Measurements from ENCODE around the gene TXNRD2. TPM values are rescaled to one million over a fixed set of nuclear protein-coding genes. Genes with fewer than 3 reads are reported as not detected.
A peak's percentile ranks its signal among the peaks of the same experiment; 100 is the strongest.

Gene TXNRD2
- total RNA-seq, 2 donors from 2014 or later, result 22.3 to 29.5 TPM

GRCh38 chr22:19897726-19898125 is 43.9 kb downstream of the TXNRD2 start:
- no peak for DNase-seq
- H3K36me3 ChIP-seq, result no peaks in the 10 kb centered on the region
- intact Hi-C loops (cut with DNase I), result no loop called here
- H3K9ac ChIP-seq (ENCODE audit: low read depth in 2 of 2, low read length in 2 of 2), result no peak overlapping the region
- no peaks in the 10 kb centered on the region for H3K27me3 ChIP-seq
- TF ChIP-seq CTCF (IDR thresholded peaks at IDR 0.05), result no peak
- no peaks in the 10 kb centered on the region for H3K4me1 ChIP-seq
- no peak overlapping the region for H3K4me3 ChIP-seq
- no peaks in the 10 kb centered on the region for H3K9me3 ChIP-seq
- H3K27ac ChIP-seq, result no peak overlapping the region

- Histone ChIP-seq H3K36me3 (no peaks in the 10 kb centered on the region), H3K27me3 (no peaks in the 10 kb centered on the region), H3K9ac (ENCODE audit: low read depth in 2 of 2, low read length in 2 of 2) (no peak overlapping the region), H3K4me1 (no peaks in the 10 kb centered on the region), H3K27ac (no peak overlapping the region), H3K4me3 (no peak overlapping the region), H3K9me3 (no peaks in the 10 kb centered on the region)
- intact Hi-C loops (cut with DNase I), result no loop called here
- no peak for TF ChIP-seq CTCF (IDR thresholded peaks at IDR 0.05)
- no peak for DNase-seq
Observed at GRCh38 chr22:19896665-19897355, 44.8 kb downstream of the TXNRD2 start.

DNA sequence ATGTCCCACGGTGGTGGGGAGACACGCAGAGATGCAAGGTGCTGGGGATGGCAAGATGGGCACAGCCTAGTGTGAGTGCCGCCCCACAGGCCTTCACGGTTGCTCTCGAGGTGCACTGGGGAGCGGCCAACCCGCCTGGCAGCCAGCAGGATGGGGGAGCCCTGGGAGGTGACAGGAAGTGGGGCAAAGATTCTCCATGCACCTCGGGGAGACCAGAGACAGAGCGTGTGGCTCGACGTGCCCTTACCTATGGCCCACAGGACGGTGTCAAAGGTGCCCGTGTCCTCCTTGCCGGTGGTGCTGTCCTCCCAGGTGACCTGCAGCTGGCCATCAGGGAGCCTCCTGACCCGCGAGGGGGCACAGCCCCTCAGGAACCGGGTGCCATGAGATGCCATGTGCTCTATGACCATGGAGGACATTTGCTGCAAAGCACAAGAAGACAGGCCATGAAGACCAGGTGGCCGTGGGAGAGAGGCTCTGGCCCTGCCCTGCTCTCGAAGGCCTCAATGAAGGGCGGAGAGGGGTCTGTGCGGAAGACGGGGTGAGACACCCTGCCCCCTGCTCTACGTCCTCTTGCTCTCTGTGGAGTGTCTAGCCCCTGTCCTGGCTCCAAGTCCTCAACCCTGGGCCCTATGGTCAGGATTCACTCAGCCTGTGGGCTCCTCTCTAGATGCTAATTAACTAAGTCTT is 46.3 kb downstream of the TXNRD2 start:
- Histone ChIP-seq H3K9ac (ENCODE audit: low read depth in 2 of 2, low read length in 2 of 2) (no peak overlapping the region), H3K4me1 (no peaks in the 10 kb centered on the region), H3K27ac (no peak overlapping the region), H3K9me3 (no peaks in the 10 kb centered on the region), H3K36me3 (no peaks in the 10 kb centered on the region), H3K27me3 (no peaks in the 10 kb centered on the region), H3K4me3 (no peak overlapping the region)
- intact Hi-C loops (cut with DNase I), result no loop called here
- no peak for DNase-seq
- TF ChIP-seq CTCF (IDR thresholded peaks at IDR 0.05), result no peak

- no peak for TF ChIP-seq CTCF (IDR thresholded peaks at IDR 0.05)
- intact Hi-C loops (cut with DNase I), result no loop called here
- H3K36me3 ChIP-seq, result no peaks in the 10 kb centered on the region
- H3K9ac ChIP-seq (ENCODE audit: low read depth in 2 of 2, low read length in 2 of 2), result no peak overlapping the region
- H3K4me3 ChIP-seq, result no peak overlapping the region
- no peaks in the 10 kb centered on the region for H3K27me3 ChIP-seq
- DNase-seq, result no peak
- no peak overlapping the region for H3K27ac ChIP-seq
- H3K9me3 ChIP-seq, result no peaks in the 10 kb centered on the region
- H3K4me1 ChIP-seq, result no peaks in the 10 kb centered on the region
Observed at GRCh38 chr22:19893363-19893762, 48.3 kb downstream of the TXNRD2 start.

DNA sequence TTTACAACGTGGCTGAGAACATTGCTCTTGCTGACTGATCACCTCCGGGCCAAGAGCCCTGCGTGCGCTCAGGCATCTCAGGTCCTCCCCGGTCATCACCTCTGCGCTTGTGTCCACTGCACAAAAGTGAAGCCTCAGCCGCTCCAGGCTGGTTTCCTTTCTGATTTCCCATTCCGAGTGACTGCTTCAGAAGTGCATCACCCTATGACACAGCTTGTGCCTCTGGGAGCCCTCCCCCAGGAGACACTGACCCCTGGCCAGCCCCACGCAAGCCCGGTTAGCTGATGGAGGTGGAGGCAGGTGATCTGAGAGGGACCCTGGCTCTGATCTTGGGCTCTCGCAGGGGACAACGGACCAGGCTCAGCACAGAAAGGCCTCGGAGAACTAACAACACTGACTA is 48.7 kb downstream of the TXNRD2 start:
- no peaks in the 10 kb centered on the region for H3K36me3 ChIP-seq
- H3K9me3 ChIP-seq, result no peaks in the 10 kb centered on the region
- no peaks in the 10 kb centered on the region for H3K27me3 ChIP-seq
- H3K4me3 ChIP-seq, result no peak overlapping the region
- H3K27ac ChIP-seq, result no peak overlapping the region
- TF ChIP-seq CTCF (IDR thresholded peaks at IDR 0.05), result no peak
- H3K9ac ChIP-seq (ENCODE audit: low read depth in 2 of 2, low read length in 2 of 2), result peak overlapping the region in 1 of 2 donors; percentile 26
- intact Hi-C loops (cut with DNase I), result no loop called here
- no peak for DNase-seq
- H3K4me1 ChIP-seq, result no peaks in the 10 kb centered on the region
